Measurements from ENCODE around the gene RBCK1. TPM values are rescaled to one million over a fixed set of nuclear protein-coding genes. Genes with fewer than 3 reads are reported as not detected.

Gene RBCK1
- total and polyA plus RNA-seq, 9 of the 15 experiments (the other 6 are each of a cell fraction or from before 2014, with no cell fraction given) = 5.9 to 59.3 (median 26.5) TPM

- TF ChIP-seq CHD7 (IDR thresholded peaks at IDR 0.05; ENCODE audit: low read depth, low read length) (no peak), KAT7 (CRISPR knock-in tag; IDR thresholded peaks at IDR 0.05; ENCODE audit: borderline replicate concordance) (no peak), DPF2 (IDR thresholded peaks at IDR 0.05) (peak; percentile 34), UBTF (IDR thresholded peaks at IDR 0.05; ENCODE audit: borderline replicate concordance in 1 of 2, low read depth in 2 of 2, low read length in 2 of 2) (peak; percentile 54 to 81; a peak in 2 of 4 replicates), NFRKB (IDR thresholded peaks at IDR 0.05; ENCODE audit: low read depth) (peak; percentile 84), TAF1 (IDR thresholded peaks at IDR 0.05; ENCODE audit: control insufficient read depth, extremely low read depth, insufficient read depth, low read length, severe bottlenecking) (peak; percentile 54), HDAC2 (IDR thresholded peaks at IDR 0.05) (peak; percentile 23; the same call in 1 of the 2 replicates), HSF4 (CRISPR knock-in tag; IDR thresholded peaks at IDR 0.05; ENCODE audit: borderline replicate concordance) (peak; percentile 21), PRDM10 (IDR thresholded peaks at IDR 0.05; ENCODE audit: partially characterized antibody) (peak; percentile 6)
Observed at GRCh38 chr20:373171-373890, 34.8 kb upstream of the RBCK1 start (continued).
